ENCODE results near the gene PSPC1. TPM values are rescaled to one million over a fixed set of nuclear protein-coding genes. Genes with fewer than 3 reads are reported as not detected.
A peak's percentile ranks its signal among the peaks of the same experiment; 100 is the strongest.

Gene PSPC1
- total and polyA plus RNA-seq, 3 experiments from 2014 or later: 33.0 to 112 (median 104) TPM

GRCh38 chr13:19681517-19681916 is 101.2 kb downstream of the PSPC1 start:
- peaks cover 28 to 44% (median 44%) of the 10 kb centered on the region in 3 donors for H3K4me1 Mint-ChIP-seq
- H3K9me3 Mint-ChIP-seq: no peaks in the 10 kb centered on the region
- no peak overlapping the region for H3K4me3 Mint-ChIP-seq
- H3K27me3 Mint-ChIP-seq: no peaks in the 10 kb centered on the region
- DNase-seq: peak in 1 of 5 donors; percentile 4
- POLR2A ChIA-PET: interaction anchor here (0.6 to 0.7 kb wide), 2 partner anchors 41 to 106 kb away, joined by 3 to 10 read pairs; no protein-coding TSS in a partner anchor
- peak overlapping the region in 5 of 8 donors; percentile 24 to 66 (median 54) for H3K27ac Mint-ChIP-seq
- Histone ChIP-seq H3K27me3 (ENCODE audit: insufficient read depth, low read length, poor library complexity, severe bottlenecking) (no peaks in the 10 kb centered on the region), H3K9me3 (ENCODE audit: low read length) (no peaks in the 10 kb centered on the region), H3K27ac (ENCODE audit: low read depth, low read length) (no peak overlapping the region), H3K4me3 (ENCODE audit: low read length) (no peak overlapping the region), H3K4me1 (ENCODE audit: insufficient read depth, low read length) (peaks cover 12% of the 10 kb centered on the region), H3K36me3 (ENCODE audit: insufficient read depth, low read length) (peaks cover 8% of the 10 kb centered on the region)
- CTCF ChIA-PET: no interaction called here
- H3K36me3 Mint-ChIP-seq: peaks cover 0 to 50% (median 7%) of the 10 kb centered on the region in 3 donors

- Histone ChIP-seq H3K4me3 (ENCODE audit: low read length) (no peak overlapping the region), H3K4me1 (ENCODE audit: insufficient read depth, low read length) (peaks cover 12% of the 10 kb centered on the region), H3K27me3 (ENCODE audit: insufficient read depth, low read length, poor library complexity, severe bottlenecking) (no peaks in the 10 kb centered on the region), H3K9me3 (ENCODE audit: low read length) (no peaks in the 10 kb centered on the region), H3K27ac (ENCODE audit: low read depth, low read length) (no peak overlapping the region), H3K36me3 (ENCODE audit: insufficient read depth, low read length) (peaks cover 15% of the 10 kb centered on the region)
- Mint-ChIP-seq H3K27ac (peak overlapping the region in 4 of 8 donors; percentile 42 to 77 (median 62)), H3K27me3 (no peaks in the 10 kb centered on the region), H3K4me3 (no peak overlapping the region), H3K36me3 (peaks cover 0 to 55% (median 9%) of the 10 kb centered on the region in 3 donors), H3K9me3 (no peaks in the 10 kb centered on the region), H3K4me1 (peaks cover 25 to 43% (median 38%) of the 10 kb centered on the region in 3 donors)
- no peak for DNase-seq
- CTCF ChIA-PET: no interaction called here
- POLR2A ChIA-PET: interaction anchor here (0.6 kb wide), 1 partner anchor 105 kb away, joined by 3 read pairs; no protein-coding TSS in a partner anchor
These were observed 102.0 kb downstream of the PSPC1 start for GRCh38 chr13:19680751-19681150.

GRCh38 chr13:19676168-19676567 is 106.6 kb downstream of the PSPC1 start:
- DNase-seq: no peak
- Mint-ChIP-seq H3K27ac (peak overlapping the region in 5 of 8 donors; percentile 30 to 85 (median 56)), H3K4me1 (peaks cover 0 to 9% (median 4%) of the 10 kb centered on the region in 3 donors), H3K27me3 (no peaks in the 10 kb centered on the region), H3K36me3 (peaks cover 0 to 78% (median 19%) of the 10 kb centered on the region in 3 donors), H3K9me3 (no peaks in the 10 kb centered on the region), H3K4me3 (no peak overlapping the region)
- H3K27me3 ChIP-seq (ENCODE audit: insufficient read depth, low read length, poor library complexity, severe bottlenecking): no peaks in the 10 kb centered on the region
- no peaks in the 10 kb centered on the region for H3K9me3 ChIP-seq (ENCODE audit: low read length)
- H3K4me1 ChIP-seq (ENCODE audit: insufficient read depth, low read length): no peaks in the 10 kb centered on the region
- H3K27ac ChIP-seq (ENCODE audit: low read depth, low read length): no peak overlapping the region
- CTCF ChIA-PET: no interaction called here
- H3K4me3 ChIP-seq (ENCODE audit: low read length): no peak overlapping the region
- H3K36me3 ChIP-seq (ENCODE audit: insufficient read depth, low read length): peaks cover 37% of the 10 kb centered on the region
- POLR2A ChIA-PET: no interaction called here

DNA sequence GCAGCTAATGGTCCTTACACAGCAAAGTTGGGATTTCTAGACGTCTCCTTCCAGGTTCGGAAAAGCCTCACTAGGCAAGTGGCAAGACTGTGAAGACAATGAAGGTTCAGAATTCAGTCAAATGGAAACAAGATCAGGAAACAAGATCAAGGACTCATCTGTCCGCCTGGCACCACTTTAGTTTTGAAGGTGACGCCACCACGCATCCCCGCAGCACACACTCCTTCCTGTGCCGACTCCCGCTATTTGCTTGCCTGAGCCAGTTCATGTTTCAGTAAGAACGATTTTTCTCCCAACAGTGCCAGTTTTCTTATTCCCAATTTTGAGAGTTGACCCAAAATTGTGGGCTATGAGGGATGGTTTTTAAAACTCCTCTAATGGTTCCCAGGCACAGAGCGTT is 107.8 kb downstream of the PSPC1 start:
- peaks cover 0 to 89% (median 24%) of the 10 kb centered on the region in 3 donors for H3K36me3 Mint-ChIP-seq
- ChIA-PET POLR2A (no interaction called here), CTCF (no interaction called here)
- no peak overlapping the region for H3K27ac ChIP-seq (ENCODE audit: low read depth, low read length)
- no peaks in the 10 kb centered on the region for H3K9me3 Mint-ChIP-seq
- no peaks in the 10 kb centered on the region for H3K27me3 ChIP-seq (ENCODE audit: insufficient read depth, low read length, poor library complexity, severe bottlenecking)
- H3K36me3 ChIP-seq (ENCODE audit: insufficient read depth, low read length): peaks cover 42% of the 10 kb centered on the region
- DNase-seq: no peak
- H3K4me3 ChIP-seq (ENCODE audit: low read length): no peak overlapping the region
- no peaks in the 10 kb centered on the region for H3K9me3 ChIP-seq (ENCODE audit: low read length)
- peak overlapping the region in 6 of 8 donors; percentile 6 to 52 (median 25) for H3K27ac Mint-ChIP-seq
- H3K4me3 Mint-ChIP-seq: no peak overlapping the region
- H3K4me1 Mint-ChIP-seq: peaks cover 0 to 5% (median 4%) of the 10 kb centered on the region in 3 donors
- H3K4me1 ChIP-seq (ENCODE audit: insufficient read depth, low read length): no peaks in the 10 kb centered on the region
- H3K27me3 Mint-ChIP-seq: no peaks in the 10 kb centered on the region

GRCh38 chr13:19673473-19674430 is 109.0 kb downstream of the PSPC1 start:
- no peak overlapping the region for H3K4me3 ChIP-seq (ENCODE audit: low read length)
- Mint-ChIP-seq H3K4me1 (peaks cover 0 to 4% (median 3%) of the 10 kb centered on the region in 3 donors), H3K27ac (peak overlapping the region in 5 of 8 donors; percentile 3 to 77 (median 13)), H3K36me3 (peaks cover 0 to 92% (median 25%) of the 10 kb centered on the region in 3 donors), H3K4me3 (no peak overlapping the region), H3K27me3 (no peaks in the 10 kb centered on the region), H3K9me3 (no peaks in the 10 kb centered on the region)
- H3K27me3 ChIP-seq (ENCODE audit: insufficient read depth, low read length, poor library complexity, severe bottlenecking): no peaks in the 10 kb centered on the region
- H3K27ac ChIP-seq (ENCODE audit: low read depth, low read length): no peak overlapping the region
- H3K36me3 ChIP-seq (ENCODE audit: insufficient read depth, low read length): peaks cover 47% of the 10 kb centered on the region
- ChIA-PET CTCF (no interaction called here), POLR2A (no interaction called here)
- DNase-seq: no peak
- H3K4me1 ChIP-seq (ENCODE audit: insufficient read depth, low read length): no peaks in the 10 kb centered on the region
- no peaks in the 10 kb centered on the region for H3K9me3 ChIP-seq (ENCODE audit: low read length)

DNA sequence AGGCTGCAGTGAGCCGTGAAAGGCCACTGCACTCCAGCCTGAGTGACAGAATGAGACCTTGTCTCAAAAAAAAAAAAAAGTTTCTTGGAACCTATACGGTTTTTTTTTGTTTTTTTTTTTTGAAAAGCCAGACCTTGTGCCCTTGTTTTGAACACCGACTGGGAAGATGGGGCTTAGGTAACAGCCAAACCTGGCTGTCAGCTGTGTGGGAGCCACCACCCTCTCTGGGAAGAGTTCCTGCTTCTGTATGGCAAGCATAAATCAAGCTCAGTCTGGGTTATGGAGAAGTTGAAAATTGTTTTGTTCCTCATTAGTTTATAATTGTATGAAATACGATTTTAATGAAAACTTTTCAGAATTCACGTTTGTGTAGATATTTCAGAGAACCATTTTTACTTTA is 109.8 kb downstream of the PSPC1 start:
- H3K9me3 Mint-ChIP-seq: no peaks in the 10 kb centered on the region
- no peaks in the 10 kb centered on the region for H3K27me3 Mint-ChIP-seq
- CTCF ChIA-PET: no interaction called here
- Histone ChIP-seq H3K27me3 (ENCODE audit: insufficient read depth, low read length, poor library complexity, severe bottlenecking) (no peaks in the 10 kb centered on the region), H3K36me3 (ENCODE audit: insufficient read depth, low read length) (peaks cover 48% of the 10 kb centered on the region), H3K4me1 (ENCODE audit: insufficient read depth, low read length) (no peaks in the 10 kb centered on the region), H3K9me3 (ENCODE audit: low read length) (no peaks in the 10 kb centered on the region), H3K27ac (ENCODE audit: low read depth, low read length) (no peak overlapping the region), H3K4me3 (ENCODE audit: low read length) (no peak overlapping the region)
- H3K36me3 Mint-ChIP-seq: peaks cover 2 to 94% (median 27%) of the 10 kb centered on the region in 3 donors
- no peak overlapping the region for H3K4me3 Mint-ChIP-seq
- DNase-seq: no peak
- POLR2A ChIA-PET: no interaction called here
- H3K4me1 Mint-ChIP-seq: peaks cover 0 to 4% (median 1%) of the 10 kb centered on the region in 3 donors
- peak overlapping the region in 4 of 8 donors; percentile 3 to 77 (median 25) for H3K27ac Mint-ChIP-seq

- no peaks in the 10 kb centered on the region for H3K9me3 ChIP-seq (ENCODE audit: low read length)
- no peak overlapping the region for H3K4me3 ChIP-seq (ENCODE audit: low read length)
- peaks cover 53% of the 10 kb centered on the region for H3K36me3 ChIP-seq (ENCODE audit: insufficient read depth, low read length)
- no peak for DNase-seq
- Mint-ChIP-seq H3K4me1 (no peaks in the 10 kb centered on the region), H3K27me3 (no peaks in the 10 kb centered on the region), H3K9me3 (no peaks in the 10 kb centered on the region), H3K36me3 (peaks cover 5 to 96% (median 26%) of the 10 kb centered on the region in 3 donors), H3K27ac (peak overlapping the region in 1 of 8 donors; percentile 25), H3K4me3 (no peak overlapping the region)
- H3K27me3 ChIP-seq (ENCODE audit: insufficient read depth, low read length, poor library complexity, severe bottlenecking): no peaks in the 10 kb centered on the region
- ChIA-PET POLR2A (no interaction called here), CTCF (no interaction called here)
- no peaks in the 10 kb centered on the region for H3K4me1 ChIP-seq (ENCODE audit: insufficient read depth, low read length)
- H3K27ac ChIP-seq (ENCODE audit: low read depth, low read length): no peak overlapping the region
These were observed 112.6 kb downstream of the PSPC1 start for GRCh38 chr13:19670147-19670546.

DNA sequence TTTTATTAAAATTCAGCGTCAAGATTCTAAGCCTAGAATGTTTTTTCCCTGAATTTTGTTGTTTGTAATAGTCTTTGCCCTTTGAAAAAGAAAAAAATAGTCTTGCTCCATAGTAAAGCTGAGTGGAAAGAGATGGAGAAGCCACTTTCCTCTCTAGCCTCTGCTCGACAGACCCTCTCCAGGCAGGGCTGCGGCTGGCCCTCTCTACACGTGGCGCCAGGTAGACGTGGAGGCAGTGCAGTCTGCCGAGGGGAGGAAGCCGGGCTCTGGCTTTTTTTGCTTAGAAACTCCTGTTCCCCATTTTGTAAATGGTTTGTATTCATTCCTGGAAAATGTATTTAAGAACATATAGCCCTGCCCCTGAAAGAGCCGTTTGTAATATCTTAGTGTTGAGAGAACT is 114.0 kb downstream of the PSPC1 start:
- Mint-ChIP-seq H3K36me3 (peaks cover 5 to 96% (median 20%) of the 10 kb centered on the region in 3 donors), H3K9me3 (no peaks in the 10 kb centered on the region), H3K27ac (peak overlapping the region in 1 of 8 donors; percentile 43), H3K4me3 (no peak overlapping the region), H3K4me1 (peaks cover 0 to 7% (median 5%) of the 10 kb centered on the region in 3 donors), H3K27me3 (no peaks in the 10 kb centered on the region)
- H3K27ac ChIP-seq (ENCODE audit: low read depth, low read length): no peak overlapping the region
- no peak for DNase-seq
- no peaks in the 10 kb centered on the region for H3K9me3 ChIP-seq (ENCODE audit: low read length)
- H3K36me3 ChIP-seq (ENCODE audit: insufficient read depth, low read length): peaks cover 53% of the 10 kb centered on the region
- no peak overlapping the region for H3K4me3 ChIP-seq (ENCODE audit: low read length)
- H3K4me1 ChIP-seq (ENCODE audit: insufficient read depth, low read length): no peaks in the 10 kb centered on the region
- ChIA-PET POLR2A (no interaction called here), CTCF (no interaction called here)
- no peaks in the 10 kb centered on the region for H3K27me3 ChIP-seq (ENCODE audit: insufficient read depth, low read length, poor library complexity, severe bottlenecking)

Measured in CD8-positive, alpha-beta memory T cell (primary cell).